CD4-positive, alpha-beta memory T cell (primary cell): ENCODE data around the gene FAM167B. TPM values are rescaled to one million over a fixed set of nuclear protein-coding genes. Genes with fewer than 3 reads are reported as not detected.

Source experiments
- CTCF ChIA-PET: fragments of 350-600 bp; sonication (Branson Sonifier 250); formaldehyde crosslinking; loops from one replicate; lab custom pipeline; 2021; ENCODE audit warnings: inconsistent platforms; ENCODE audit not compliant: partially characterized antibody; lab: Charles Lee
- POLR2A ChIA-PET: fragments of 350-600 bp; sonication (Branson Sonifier 250); formaldehyde crosslinking; loops from one replicate; lab custom pipeline; 2021; ENCODE audit not compliant: partially characterized antibody; lab: Charles Lee
- DNase-seq, 5 donors: peaks; one replicate each; pipeline versions ENCODE4 v3.0.0 to v3.0.0-alpha.2; 2020 to 2022; ENCODE audit warnings: mixed read lengths in 1 of 5
- H3K27ac ChIP-seq: one replicate; pipeline ENCODE4 v1.7.0; 2013; ENCODE audit warnings: low read depth, low read length
- H3K27me3 ChIP-seq: 2 replicates; pipeline ENCODE4 v1.7.0; 2013; ENCODE audit warnings: mild to moderate bottlenecking, low read length, moderate library complexity; ENCODE audit not compliant: insufficient read depth
- H3K36me3 ChIP-seq: 2 replicates; pipeline ENCODE4 v1.7.0; 2013; ENCODE audit warnings: mild to moderate bottlenecking, low read length, moderate library complexity; ENCODE audit not compliant: insufficient read depth
- H3K4me1 ChIP-seq: 2 replicates; pipeline ENCODE4 v1.7.0; 2013; ENCODE audit warnings: mild to moderate bottlenecking, low read length, moderate library complexity; ENCODE audit not compliant: insufficient read depth
- H3K4me3 ChIP-seq, 2 donors: one replicate each; pipeline ENCODE4 v1.7.0; 2013; ENCODE audit warnings: low read length in 2 of 2, mild to moderate bottlenecking in 1 of 2
- H3K9me3 ChIP-seq, 2 donors: one replicate each; pipeline ENCODE4 v1.7.0; 2013; ENCODE audit warnings: low read length in 2 of 2, control low read depth in 1 of 2; ENCODE audit not compliant: control insufficient read depth in 1 of 2
- H3K27ac Mint-ChIP-seq, 7 donors: one replicate each; pipeline ENCODE4 v1.8.0; 2020 to 2021; ENCODE audit warnings: mixed read lengths in 7 of 7, mild to moderate bottlenecking in 6 of 7, inconsistent platforms in 3 of 7, moderate library complexity in 3 of 7
- H3K27me3 Mint-ChIP-seq, 2 donors: one replicate each; pipeline ENCODE4 v1.8.0; 2020 to 2021; ENCODE audit warnings: mixed read lengths in 2 of 2
- H3K36me3 Mint-ChIP-seq, 2 donors: one replicate each; pipeline ENCODE4 v1.8.0; 2020 to 2021; ENCODE audit warnings: mixed read lengths in 2 of 2, inconsistent platforms in 1 of 2, mild to moderate bottlenecking in 1 of 2
- H3K4me1 Mint-ChIP-seq, 4 donors: one replicate each; pipeline ENCODE4 v1.8.0; 2020 to 2021; ENCODE audit warnings: mixed read lengths in 4 of 4, mild to moderate bottlenecking in 1 of 4
- H3K4me3 Mint-ChIP-seq, 8 donors: one replicate each; pipeline ENCODE4 v1.8.0; 2020 to 2021; ENCODE audit warnings: mixed read lengths in 8 of 8, mild to moderate bottlenecking in 7 of 8, moderate library complexity in 6 of 8, inconsistent platforms in 3 of 8
- H3K9me3 Mint-ChIP-seq, 8 donors: one replicate each; pipeline ENCODE4 v1.8.0; 2020 to 2021; ENCODE audit warnings: mixed read lengths in 8 of 8, mild to moderate bottlenecking in 5 of 8, inconsistent platforms in 3 of 8, moderate library complexity in 1 of 8
- intact Hi-C: fragments of 100-400 bp; cut with micrococcal nuclease; formaldehyde crosslinking; loops from one replicate; pipeline ENCODE4 v1.15.1; 2023
- polyA plus RNA-seq, 2 donors: library from polyadenylated mRNA; unstranded; fragments of 300-500 nt; fragmentation: Illumina TruSeq; gene quantifications; one replicate each; pipeline ENCODE4 v1.2.3, GENCODE V29; 2021
- total RNA-seq, 2 experiments: library from RNA; stranded (reverse); gene quantifications; one replicate each; pipeline ENCODE4 v1.2.3, GENCODE V29; 2021

The FAM167B gene
- total and polyA plus RNA-seq, 4 experiments from 2014 or later = 0.50 to 1.2 TPM; not detected in 2

DNA sequence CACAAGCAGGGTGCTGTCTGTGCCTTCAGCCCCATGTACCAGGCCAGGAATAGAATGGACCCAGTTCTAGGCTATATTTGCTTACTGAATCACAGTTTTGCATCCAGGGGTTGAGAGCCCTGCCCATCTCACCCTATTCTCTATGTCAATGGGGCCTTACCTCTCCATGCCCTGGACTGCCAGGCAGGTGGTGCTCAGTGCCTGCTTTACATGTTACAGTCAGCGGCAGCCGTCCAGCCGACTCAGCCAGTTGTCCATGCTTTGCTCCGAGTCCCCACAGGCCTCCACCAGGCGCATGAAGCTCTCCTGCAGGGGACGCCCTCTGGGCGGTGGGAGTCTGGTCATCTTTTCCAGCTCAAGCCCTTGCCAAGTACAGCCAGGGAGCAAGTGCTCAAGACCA is 12.2 kb upstream of the FAM167B start:
- H3K27me3 ChIP-seq = no peaks in the 10 kb centered on the region
- H3K27ac Mint-ChIP-seq = no peak overlapping the region
- POLR2A ChIA-PET = interaction anchor here (1.5 kb wide), 1 partner anchor 57 kb away, joined by 4 read pairs; the partner anchor contains the start of gene HDAC1
- H3K4me3 Mint-ChIP-seq = no peak overlapping the region
- peaks cover 0 to 9% of the 10 kb centered on the region in 2 donors for H3K36me3 Mint-ChIP-seq
- no peaks in the 10 kb centered on the region for H3K9me3 Mint-ChIP-seq
- CTCF ChIA-PET = interaction anchor here (1.0 to 2.2 kb wide), 2 partner anchors 14 to 20 kb away, joined by 4 to 14 read pairs; no protein-coding TSS in a partner anchor
- no peak overlapping the region for H3K4me3 ChIP-seq
- peaks cover 1% of the 10 kb centered on the region for H3K4me1 ChIP-seq
- DNase-seq = no peak
- peaks cover 18% of the 10 kb centered on the region for H3K36me3 ChIP-seq
- H3K27me3 Mint-ChIP-seq = no peaks in the 10 kb centered on the region
- intact Hi-C loops = no loop called here
- peaks cover 0 to 6% (median 3%) of the 10 kb centered on the region in 4 donors for H3K4me1 Mint-ChIP-seq
- no peaks in the 10 kb centered on the region for H3K9me3 ChIP-seq
- no peak overlapping the region for H3K27ac ChIP-seq

- Histone ChIP-seq H3K27me3 (no peaks in the 10 kb centered on the region), H3K4me1 (peaks cover 14% of the 10 kb centered on the region), H3K4me3 (no peak overlapping the region), H3K9me3 (no peaks in the 10 kb centered on the region), H3K36me3 (no peaks in the 10 kb centered on the region), H3K27ac (no peak overlapping the region)
- peak overlapping the region; percentile 73 to 93 (median 88) for H3K4me3 Mint-ChIP-seq
- no peaks in the 10 kb centered on the region for H3K27me3 Mint-ChIP-seq
- H3K27ac Mint-ChIP-seq = peak overlapping the region in 4 of 7 donors; percentile 1 to 42 (median 12)
- no peak for DNase-seq
- POLR2A ChIA-PET = interaction anchor here (0.9 to 26.9 kb wide), 11 partner anchors 12 to 155 kb away, joined by 4 to 819 read pairs (median 11); partner anchors contain the start of genes BSDC1, CCDC28B, EIF3I and FAM167B
- H3K9me3 Mint-ChIP-seq = no peaks in the 10 kb centered on the region
- no peaks in the 10 kb centered on the region for H3K36me3 Mint-ChIP-seq
- intact Hi-C loops = no loop called here
- CTCF ChIA-PET = interaction anchor here (0.8 to 7.4 kb wide), 11 partner anchors 11 to 133 kb away, joined by 3 to 151 read pairs (median 11); partner anchors contain the start of genes HDAC1 and LCK
- peaks cover 0 to 35% (median 15%) of the 10 kb centered on the region in 4 donors for H3K4me1 Mint-ChIP-seq
Measured at GRCh38 chr1:32239337-32239736, 7.7 kb upstream of the FAM167B start.

DNA sequence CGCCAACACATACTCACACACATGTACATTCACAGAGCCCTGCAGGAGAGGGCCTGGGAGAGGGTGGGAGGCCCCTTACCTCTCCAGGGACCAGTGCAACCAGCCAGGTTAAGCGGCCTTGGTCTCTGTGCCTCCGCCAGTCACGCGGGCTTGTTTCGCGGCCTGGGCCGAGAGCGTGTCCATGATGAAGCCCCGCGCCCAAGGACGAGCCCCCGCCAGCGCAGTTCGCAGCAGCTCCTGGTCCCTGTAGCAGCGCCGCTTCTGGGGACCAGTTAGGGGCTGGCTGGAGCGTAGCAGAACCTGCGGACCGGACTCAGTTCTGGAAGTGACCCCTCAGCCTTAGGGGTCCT is 7.3 kb upstream of the FAM167B start:
- CTCF ChIA-PET = interaction anchor here (0.8 to 7.4 kb wide), 30 partner anchors 8 to 159 kb away, joined by 3 to 151 read pairs (median 6); partner anchors contain the start of genes HDAC1, LCK and MARCKSL1
- POLR2A ChIA-PET = interaction anchor here (0.9 to 26.9 kb wide), 30 partner anchors 12 to 167 kb away, joined by 4 to 819 read pairs (median 10); partner anchors contain the start of genes BSDC1, CCDC28B, EIF3I and FAM167B
- Mint-ChIP-seq H3K9me3 (no peaks in the 10 kb centered on the region), H3K4me3 (peak overlapping the region; percentile 87 to 93 (median 90)), H3K36me3 (no peaks in the 10 kb centered on the region), H3K27ac (no peak overlapping the region), H3K4me1 (peaks cover 0 to 35% (median 15%) of the 10 kb centered on the region in 4 donors), H3K27me3 (no peaks in the 10 kb centered on the region)
- DNase-seq = no peak
- peak overlapping the region; percentile 48 for H3K27ac ChIP-seq
- H3K4me3 ChIP-seq = peak overlapping the region in 1 of 2 donors; percentile 81
- H3K36me3 ChIP-seq = no peaks in the 10 kb centered on the region
- intact Hi-C loops = loop anchor here (1.0 to 2.0 kb wide), 5 partner anchors 11 to 133 kb away; partner anchors contain the start of gene HDAC1
- no peaks in the 10 kb centered on the region for H3K27me3 ChIP-seq
- no peaks in the 10 kb centered on the region for H3K9me3 ChIP-seq
- H3K4me1 ChIP-seq = peaks cover 14% of the 10 kb centered on the region

- H3K27ac ChIP-seq = peak overlapping the region; percentile 48
- no peaks in the 10 kb centered on the region for H3K9me3 ChIP-seq
- Mint-ChIP-seq H3K9me3 (no peaks in the 10 kb centered on the region), H3K36me3 (no peaks in the 10 kb centered on the region), H3K27me3 (no peaks in the 10 kb centered on the region), H3K4me1 (peaks cover 0 to 35% (median 15%) of the 10 kb centered on the region in 4 donors), H3K27ac (peak overlapping the region; percentile 68 to 88 (median 79)), H3K4me3 (peak overlapping the region; percentile 87 to 93 (median 90))
- ChIA-PET CTCF (interaction anchor here (0.6 to 7.4 kb wide), 42 partner anchors 9 to 171 kb away, joined by 3 to 151 read pairs (median 5); partner anchors contain the start of genes CCDC28B, HDAC1, IQCC and LCK), POLR2A (interaction anchor here (0.9 to 26.9 kb wide), 33 partner anchors 13 to 280 kb away, joined by 3 to 819 read pairs (median 8); partner anchors contain the start of genes BSDC1, CCDC28B, EIF3I and FAM167B)
- H3K36me3 ChIP-seq = no peaks in the 10 kb centered on the region
- peaks cover 14% of the 10 kb centered on the region for H3K4me1 ChIP-seq
- DNase-seq = peak; percentile 53 to 75 (median 55)
- peak overlapping the region; percentile 81 for H3K4me3 ChIP-seq
- no peaks in the 10 kb centered on the region for H3K27me3 ChIP-seq
- intact Hi-C loops = loop anchor here (1.0 to 2.0 kb wide), 5 partner anchors 10 to 132 kb away; partner anchors contain the start of gene HDAC1
Measured at GRCh38 chr1:32240140-32240951, 6.7 kb upstream of the FAM167B start.

DNA sequence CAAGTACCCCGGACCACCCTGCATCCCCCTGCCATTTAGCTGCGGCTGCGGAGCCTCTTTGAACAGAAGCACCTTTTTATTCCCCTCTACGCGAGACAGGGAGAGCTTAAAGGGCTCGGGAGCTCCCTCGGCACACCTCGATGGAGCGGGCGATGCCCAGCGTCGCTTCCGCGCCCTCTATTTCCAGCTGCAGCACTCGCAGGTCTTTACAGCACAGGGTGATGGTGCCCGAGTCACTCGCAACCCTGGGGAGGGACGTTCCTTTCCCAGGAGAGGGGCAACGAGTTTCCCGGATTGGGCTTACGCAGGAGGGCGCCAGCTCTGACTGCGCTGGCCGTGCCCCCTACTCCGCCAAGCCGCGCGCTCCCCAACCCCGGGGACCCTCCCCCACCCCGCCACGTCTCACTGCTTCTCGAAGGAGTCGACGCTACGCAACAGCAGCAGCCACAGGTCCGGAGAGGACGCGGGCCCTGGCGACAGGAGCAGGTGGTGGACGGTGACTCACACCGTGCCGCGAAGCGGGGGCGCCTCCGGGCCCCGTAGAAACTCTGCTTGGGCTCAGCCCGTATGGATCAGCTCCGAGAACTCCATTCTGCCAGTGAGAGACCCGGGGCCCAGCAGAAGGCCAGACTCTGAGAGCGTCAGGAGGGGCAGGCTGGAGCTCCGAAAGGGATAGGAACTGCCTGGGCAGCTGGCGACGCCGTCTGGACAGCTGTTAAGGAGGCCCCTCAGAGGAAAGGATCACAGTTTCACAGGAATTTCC is 5.8 kb upstream of the FAM167B start:
- H3K36me3 Mint-ChIP-seq = no peaks in the 10 kb centered on the region

GRCh38 chr1:32242341-32242851 is 4.6 kb upstream of the FAM167B start:
- no peaks in the 10 kb centered on the region for H3K9me3 Mint-ChIP-seq
- peaks cover 5 to 43% (median 22%) of the 10 kb centered on the region in 4 donors for H3K4me1 Mint-ChIP-seq
- no peak for DNase-seq
- H3K9me3 ChIP-seq = no peaks in the 10 kb centered on the region
- H3K27ac Mint-ChIP-seq = peak overlapping the region in 5 of 7 donors; percentile 29 to 75 (median 48)
- H3K36me3 Mint-ChIP-seq = no peaks in the 10 kb centered on the region
- H3K27ac ChIP-seq = no peak overlapping the region
- H3K4me3 ChIP-seq = no peak overlapping the region
- no peaks in the 10 kb centered on the region for H3K27me3 ChIP-seq
- no peaks in the 10 kb centered on the region for H3K27me3 Mint-ChIP-seq
- no peaks in the 10 kb centered on the region for H3K36me3 ChIP-seq
- H3K4me1 ChIP-seq = peaks cover 31% of the 10 kb centered on the region
- H3K4me3 Mint-ChIP-seq = peak overlapping the region in 5 of 8 donors; percentile 7 to 68 (median 30)
- ChIA-PET CTCF (interaction anchor here (1.2 to 7.4 kb wide), 5 partner anchors 10 to 47 kb away, joined by 3 to 151 read pairs (median 35); partner anchors contain the start of genes HDAC1 and LCK), POLR2A (interaction anchor here (1.3 to 26.9 kb wide), 4 partner anchors 16 to 93 kb away, joined by 4 to 819 read pairs (median 30); partner anchors contain the start of genes FAM167B, HDAC1, LCK and MARCKSL1)
- intact Hi-C loops = no loop called here

More for the DNA sequence above, 5.8 kb upstream of the FAM167B start:
- peaks cover 19% of the 10 kb centered on the region for H3K4me1 ChIP-seq
- intact Hi-C loops = loop anchor here (2.0 kb wide), 2 partner anchors 32 to 110 kb away; no protein-coding TSS in a partner anchor
- peak overlapping the region; percentile 48 for H3K27ac ChIP-seq
- H3K9me3 Mint-ChIP-seq = no peaks in the 10 kb centered on the region
- peak overlapping the region; percentile 81 for H3K4me3 ChIP-seq
- CTCF ChIA-PET = interaction anchor here (0.6 to 7.4 kb wide), 39 partner anchors 10 to 170 kb away, joined by 3 to 151 read pairs (median 5); partner anchors contain the start of genes CCDC28B, HDAC1, IQCC and LCK
- peak in 4 of 5 donors; percentile 38 to 44 (median 41) for DNase-seq
- peak overlapping the region; percentile 68 to 88 (median 87) for H3K27ac Mint-ChIP-seq
- no peaks in the 10 kb centered on the region for H3K27me3 Mint-ChIP-seq
- no peaks in the 10 kb centered on the region for H3K36me3 ChIP-seq
- H3K4me1 Mint-ChIP-seq = peaks cover 0 to 35% (median 17%) of the 10 kb centered on the region in 4 donors
- POLR2A ChIA-PET = interaction anchor here (0.9 to 26.9 kb wide), 33 partner anchors 14 to 279 kb away, joined by 3 to 819 read pairs (median 8); partner anchors contain the start of genes BSDC1, CCDC28B, EIF3I and FAM167B
- H3K27me3 ChIP-seq = no peaks in the 10 kb centered on the region
- H3K9me3 ChIP-seq = no peaks in the 10 kb centered on the region
- H3K4me3 Mint-ChIP-seq = peak overlapping the region; percentile 87 to 93 (median 90)
